GM19351 (cell line): Measurements from ENCODE around the gene MTO1.
"Not testable (repeated sequence)": the region's sequence is repeated elsewhere in the genome, so short reads cannot be mapped to it uniquely, and the experiment has no call there.

Source experiments
- ATAC-seq: cut with Tn5 transposase; IDR thresholded peaks from one replicate; pipeline ENCODE4 v1.9.1; 2021; ENCODE audit warnings: mild to moderate bottlenecking, moderate library complexity; ENCODE audit not compliant: unreplicated experiment

The MTO1 gene

DNA sequence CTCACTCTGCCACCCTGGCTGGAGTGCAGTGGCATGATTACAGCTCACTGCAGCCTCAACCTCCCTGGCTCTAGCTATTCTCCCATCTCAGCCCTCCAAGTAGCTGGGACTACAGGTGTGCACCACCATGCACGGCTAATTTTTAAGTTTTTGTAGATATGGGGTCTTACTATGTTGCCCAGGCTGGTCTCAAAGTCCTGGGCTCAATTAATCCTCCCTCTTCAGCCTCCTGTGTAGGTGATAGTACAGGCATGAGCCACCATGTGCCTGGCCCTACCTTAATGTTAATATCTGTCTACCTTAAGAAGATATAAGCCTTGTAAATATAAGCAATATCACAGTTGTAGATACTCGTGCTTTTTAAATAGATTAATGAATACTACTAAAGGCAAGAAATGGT lies 42.6 kb downstream of the MTO1 start:
- no peak for ATAC-seq

DNA sequence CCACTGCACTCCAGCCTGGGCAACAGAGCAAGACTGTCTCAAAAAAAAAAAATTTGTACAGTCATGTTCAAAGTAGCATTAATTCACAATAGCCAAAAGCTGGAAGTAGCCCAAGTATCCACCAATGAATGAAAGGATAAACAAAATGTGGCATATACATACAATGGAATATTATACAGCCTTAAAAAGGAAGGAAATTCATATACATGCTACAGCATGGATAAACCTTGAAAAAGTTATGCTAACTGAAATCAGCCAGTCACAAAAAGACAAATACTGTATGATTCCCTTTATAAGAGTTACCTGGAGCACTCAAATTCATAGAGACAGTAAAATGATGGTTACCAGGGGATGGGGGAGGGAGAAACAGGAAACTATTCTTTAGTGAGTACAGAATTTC lies 43.6 kb downstream of the MTO1 start:
- no peak for ATAC-seq

DNA sequence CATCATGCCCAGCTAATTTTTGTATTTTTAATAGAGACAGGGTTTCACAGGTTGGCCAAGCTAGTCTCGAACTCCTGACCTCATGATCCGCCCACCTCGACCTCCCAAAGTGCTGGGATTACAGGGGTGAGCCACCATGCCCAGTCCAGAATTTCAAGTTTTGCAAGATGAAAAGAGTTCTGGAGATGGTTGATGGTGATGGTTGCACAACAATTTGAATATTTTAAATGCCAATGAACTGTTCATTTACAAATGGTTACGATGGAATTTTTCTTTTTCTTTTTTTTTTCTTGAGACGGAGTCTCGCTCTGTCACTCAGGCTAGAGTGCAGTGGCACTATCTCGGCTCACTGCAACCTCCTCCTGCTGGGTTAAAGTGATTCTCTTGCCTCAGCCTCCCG lies 44.2 kb downstream of the MTO1 start:
- not testable (repeated sequence) for ATAC-seq

DNA sequence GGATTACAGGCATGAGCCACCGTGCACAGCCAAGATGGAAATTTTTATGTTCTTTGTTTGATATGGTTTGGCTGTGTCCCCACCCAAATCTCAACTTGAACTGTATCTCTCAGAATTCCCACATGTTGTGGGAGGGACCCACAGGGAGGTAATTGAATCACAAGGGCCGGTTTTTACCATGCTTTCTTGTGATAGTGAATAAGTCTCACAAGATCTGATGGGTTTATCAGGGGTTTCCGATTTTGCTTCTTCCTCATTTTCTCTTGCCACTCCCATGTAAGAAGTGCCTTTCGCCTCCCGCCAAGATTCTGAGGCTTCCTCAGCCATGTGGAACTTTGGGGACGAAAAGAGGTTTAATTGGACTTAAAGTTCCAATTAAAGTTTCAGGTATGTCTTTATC lies 44.7 kb downstream of the MTO1 start:
- no peak for ATAC-seq

DNA sequence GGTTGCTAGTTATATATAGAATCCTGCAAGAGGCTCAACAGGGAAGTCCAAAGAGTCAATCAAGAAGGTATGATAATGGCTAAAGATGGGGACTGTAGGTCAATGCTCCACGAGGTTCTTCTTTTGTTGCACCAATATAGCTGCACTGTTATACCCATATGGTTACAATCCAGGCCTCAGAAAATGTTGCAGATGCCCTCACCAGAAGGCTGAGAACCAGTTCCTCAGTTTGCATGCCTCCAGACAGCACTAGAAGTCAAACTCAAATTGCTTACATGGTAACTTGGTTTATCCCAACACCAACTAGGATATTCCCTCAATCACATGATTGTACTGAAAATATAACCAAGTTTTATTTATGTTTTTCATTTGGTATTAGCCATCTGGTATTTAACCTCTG lies 47.2 kb downstream of the MTO1 start:
- no peak for ATAC-seq

DNA sequence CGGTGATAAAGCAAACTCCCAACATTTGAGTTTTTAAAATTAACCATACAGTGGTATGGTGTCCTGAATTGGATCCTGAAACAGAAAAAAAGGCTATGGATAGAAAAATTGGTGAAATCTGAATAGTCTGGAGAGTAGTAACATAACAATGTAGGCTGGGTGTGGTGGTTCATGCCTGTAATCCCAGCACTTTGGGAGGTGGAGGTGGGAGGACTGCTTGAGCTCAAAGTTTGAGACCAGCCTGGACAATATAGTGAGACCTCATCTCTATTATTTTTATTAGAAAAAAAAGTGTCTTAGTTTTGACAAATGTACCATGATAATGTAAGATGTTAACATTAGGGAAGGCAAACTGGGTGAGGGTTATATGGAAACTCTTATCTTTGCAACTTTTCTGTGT lies 48.3 kb downstream of the MTO1 start:
- no peak for ATAC-seq

DNA sequence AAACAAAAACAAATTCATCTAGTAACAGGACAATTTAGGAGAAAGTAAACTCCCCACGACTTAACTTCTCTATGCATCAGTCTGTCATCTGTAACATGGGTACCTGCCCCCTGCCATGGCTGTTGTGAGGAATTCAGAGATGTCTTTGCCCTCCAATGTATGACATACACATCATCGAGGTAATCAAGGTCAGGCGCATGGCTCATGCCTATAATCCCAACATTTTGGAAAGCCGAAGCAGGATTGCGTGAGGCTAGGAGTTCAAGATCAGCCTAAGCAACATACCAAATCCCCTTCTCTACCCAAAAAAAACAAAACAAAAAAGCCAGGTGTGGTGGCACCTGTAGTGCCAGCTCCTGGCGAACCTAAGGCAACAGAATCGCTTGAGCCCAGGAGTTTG lies 50.3 kb downstream of the MTO1 start:
- ATAC-seq: no peak

DNA sequence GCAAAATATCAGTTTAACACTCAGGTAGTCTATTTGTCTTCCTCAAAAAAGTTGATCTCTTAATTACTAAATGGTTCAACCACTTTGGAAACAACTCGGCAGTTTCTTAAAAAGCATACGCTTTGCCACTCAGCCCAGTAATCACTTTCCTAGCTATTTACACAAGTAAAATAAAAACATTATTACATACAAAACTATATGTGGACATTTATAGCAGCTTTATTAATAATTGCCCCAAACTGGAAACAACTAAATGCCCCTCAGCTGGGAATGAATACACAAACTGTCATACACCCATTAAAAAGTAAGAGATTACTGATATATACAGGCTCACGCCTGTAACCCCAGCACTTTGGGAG lies 51.9 kb downstream of the MTO1 start:
- ATAC-seq: no peak

DNA sequence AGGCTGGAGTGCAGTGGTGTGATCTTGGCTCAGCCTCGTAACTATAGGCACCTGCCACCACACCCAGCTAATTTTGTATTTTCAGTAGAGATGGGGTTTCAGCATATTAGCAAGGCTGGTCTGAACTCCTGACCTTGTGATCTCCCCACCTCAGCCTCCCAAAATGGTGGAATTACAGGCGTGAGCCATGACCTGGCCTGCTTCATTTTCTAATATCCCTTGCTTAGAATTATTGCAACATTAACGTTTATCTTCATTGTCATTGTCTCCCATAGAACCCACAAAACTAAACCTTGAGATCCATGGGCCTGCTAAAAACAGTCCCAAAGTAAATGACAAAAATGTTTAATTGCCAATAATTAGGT lies 53.2 kb downstream of the MTO1 start:
- peak; percentile 26 for ATAC-seq

DNA sequence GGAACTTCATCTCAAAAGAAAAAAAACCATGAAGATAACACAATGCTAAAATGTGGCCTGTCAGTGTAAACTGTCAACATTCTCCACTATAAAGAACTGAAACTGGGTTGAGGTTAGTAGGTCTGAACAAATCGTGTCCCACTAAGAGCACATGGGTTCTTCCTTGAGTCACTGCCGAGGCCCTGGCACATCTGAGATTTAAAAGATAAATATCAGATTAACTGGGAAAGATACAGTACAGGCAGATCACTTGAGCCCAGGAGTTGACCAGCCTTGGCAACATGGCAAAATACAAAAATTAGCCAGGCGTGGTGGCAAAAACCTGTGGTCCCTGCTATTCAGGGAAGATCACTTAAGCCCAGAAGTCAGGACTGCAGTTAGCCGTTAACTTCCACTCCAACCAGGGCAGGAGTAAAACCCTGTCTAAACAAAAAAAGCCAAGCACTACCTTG lies 53.7 kb downstream of the MTO1 start:
- peak; percentile 54 for ATAC-seq

DNA sequence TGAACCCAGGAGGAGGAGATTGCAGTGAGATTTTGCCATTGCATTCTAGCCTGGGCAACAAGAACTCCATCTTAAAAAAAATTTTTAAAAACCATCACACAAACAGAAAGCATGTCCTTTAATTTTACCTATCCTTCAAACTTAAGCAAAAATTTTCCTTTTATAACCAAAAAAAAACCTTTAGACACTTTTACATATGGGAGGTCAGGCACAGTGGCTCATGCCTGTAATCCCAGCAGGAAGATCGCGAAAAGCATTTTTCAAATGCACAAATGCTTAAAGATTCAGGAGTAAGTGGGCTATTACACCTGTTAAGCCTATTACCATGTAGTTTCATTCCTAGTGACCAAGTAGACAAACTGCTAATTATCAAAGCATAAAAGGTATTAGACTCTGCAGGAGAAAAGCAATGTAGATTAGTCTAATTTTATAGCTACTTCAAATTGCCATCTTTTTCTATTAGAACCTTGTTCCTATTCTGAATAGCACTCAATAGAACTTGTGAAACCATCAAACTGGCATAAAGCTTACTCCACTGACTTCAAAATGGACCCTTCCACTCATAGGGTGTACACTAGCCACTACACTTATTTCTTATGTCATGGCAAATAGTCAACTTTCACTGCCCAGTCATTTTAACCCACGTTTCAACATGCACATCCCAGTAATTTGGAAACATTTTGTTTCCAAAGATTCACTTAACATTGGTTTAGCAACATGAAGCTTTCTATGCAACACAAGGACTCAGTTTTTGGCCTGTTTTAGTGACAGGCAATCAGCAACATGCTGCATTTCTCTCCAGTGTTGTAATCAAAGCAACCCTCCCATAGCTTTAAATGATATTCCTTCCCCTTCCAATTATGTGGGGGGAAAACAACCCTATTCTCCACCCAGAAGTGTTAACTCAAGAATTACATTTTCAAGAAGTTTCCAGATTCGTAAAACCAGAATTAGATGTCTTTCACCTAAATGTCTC lies 55.3 kb downstream of the MTO1 start:
- no peak for ATAC-seq

DNA sequence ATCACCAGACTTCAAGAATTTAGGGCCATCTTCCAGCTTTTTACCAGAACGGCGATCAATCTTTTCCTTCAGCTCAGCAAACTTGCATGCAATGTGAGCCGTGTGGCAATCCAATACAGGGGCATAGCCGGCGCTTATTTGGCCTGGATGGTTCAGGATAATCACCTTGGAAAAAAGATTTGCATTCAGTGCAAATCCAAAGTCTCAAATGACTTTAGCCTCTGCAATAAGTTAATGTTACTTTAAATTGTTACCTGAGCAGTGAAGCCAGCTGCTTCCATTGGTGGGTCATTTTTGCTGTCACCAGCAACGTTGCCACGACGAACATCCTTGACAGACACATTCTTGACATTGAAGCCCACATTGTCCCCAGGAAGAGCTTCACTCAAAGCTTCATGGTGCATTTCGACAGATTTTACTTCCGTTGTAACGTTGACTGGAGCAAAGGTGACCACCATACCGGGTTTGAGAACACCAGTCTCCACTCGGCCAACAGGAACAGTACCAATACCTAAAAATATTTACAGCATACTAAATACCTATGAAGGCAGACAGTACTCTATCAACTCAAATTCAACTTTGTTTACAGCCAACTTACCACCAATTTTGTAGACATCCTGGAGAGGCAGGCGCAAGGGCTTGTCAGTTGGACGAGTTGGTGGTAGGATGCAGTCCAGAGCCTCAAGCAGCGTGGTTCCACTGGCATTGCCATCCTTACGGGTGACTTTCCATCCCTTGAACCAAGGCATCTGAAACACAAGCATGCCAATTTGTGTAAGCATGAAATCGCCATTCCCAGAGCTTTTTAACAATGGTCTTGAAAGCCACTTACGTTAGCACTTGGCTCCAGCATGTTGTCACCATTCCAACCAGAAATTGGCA lies 56.8 kb downstream of the MTO1 start:
- not testable (repeated sequence) for ATAC-seq

DNA sequence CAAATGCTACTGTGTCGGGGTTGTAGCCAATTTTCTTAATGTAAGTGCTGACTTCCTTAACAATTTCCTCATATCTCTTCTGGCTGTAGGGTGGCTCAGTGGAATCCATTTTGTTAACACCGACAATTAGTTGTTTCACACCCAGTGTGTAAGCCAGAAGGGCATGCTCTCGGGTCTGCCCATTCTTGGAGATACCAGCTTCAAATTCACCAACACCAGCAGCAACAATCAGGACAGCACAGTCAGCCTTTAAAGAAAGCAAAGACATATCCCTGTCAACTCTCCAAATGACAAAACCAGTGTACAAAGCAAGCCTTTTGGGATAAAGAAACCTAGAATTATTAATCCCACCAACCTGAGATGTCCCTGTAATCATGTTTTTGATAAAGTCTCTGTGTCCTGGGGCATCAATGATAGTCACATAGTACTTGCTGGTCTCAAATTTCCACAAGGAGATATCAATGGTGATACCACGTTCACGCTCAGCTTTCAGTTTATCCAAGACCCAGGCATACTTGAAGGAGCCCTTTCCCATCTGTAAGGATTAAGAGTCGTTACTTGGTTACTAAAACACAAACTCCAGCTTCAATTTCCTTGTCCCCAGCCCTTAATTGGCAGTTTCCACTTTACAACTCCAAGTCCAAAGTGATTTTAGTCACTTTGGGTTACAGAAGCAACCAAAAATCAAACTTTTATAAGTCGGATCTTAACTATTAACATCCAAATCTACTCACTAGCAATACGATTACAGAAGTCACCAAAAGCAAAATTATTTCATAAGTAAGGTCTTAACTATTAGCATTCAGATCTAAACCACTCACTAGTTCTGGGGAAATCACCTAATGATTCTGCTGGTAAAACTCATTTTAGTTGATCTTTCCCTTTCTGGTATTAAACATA lies 57.7 kb downstream of the MTO1 start:
- not testable (repeated sequence) for ATAC-seq

DNA sequence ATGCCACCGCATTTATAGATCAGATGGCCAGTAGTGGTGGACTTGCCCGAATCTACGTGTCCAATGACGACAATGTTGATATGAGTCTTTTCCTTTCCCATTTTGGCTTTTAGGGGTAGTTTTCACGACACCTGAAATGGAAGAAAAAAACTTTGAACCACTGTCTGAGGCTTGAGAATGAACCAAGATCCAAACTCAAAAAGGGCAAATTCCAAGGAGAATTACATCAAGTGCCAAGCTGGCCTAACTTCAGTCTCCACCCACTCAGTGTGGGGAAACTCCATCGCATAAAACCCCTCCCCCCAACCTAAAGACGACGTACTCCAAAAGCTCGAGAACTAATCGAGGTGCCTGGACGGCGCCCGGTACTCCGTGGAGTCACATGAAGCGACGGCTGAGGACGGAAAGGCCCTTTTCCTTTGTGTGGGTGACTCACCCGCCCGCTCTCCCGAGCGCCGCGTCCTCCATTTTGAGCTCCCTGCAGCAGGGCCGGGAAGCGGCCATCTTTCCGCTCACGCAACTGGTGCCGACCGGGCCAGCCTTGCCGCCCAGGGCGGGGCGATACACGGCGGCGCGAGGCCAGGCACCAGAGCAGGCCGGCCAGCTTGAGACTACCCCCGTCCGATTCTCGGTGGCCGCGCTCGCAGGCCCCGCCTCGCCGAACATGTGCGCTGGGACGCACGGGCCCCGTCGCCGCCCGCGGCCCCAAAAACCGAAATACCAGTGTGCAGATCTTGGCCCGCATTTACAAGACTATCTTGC lies 58.6 kb downstream of the MTO1 start:
- no peak for ATAC-seq

DNA sequence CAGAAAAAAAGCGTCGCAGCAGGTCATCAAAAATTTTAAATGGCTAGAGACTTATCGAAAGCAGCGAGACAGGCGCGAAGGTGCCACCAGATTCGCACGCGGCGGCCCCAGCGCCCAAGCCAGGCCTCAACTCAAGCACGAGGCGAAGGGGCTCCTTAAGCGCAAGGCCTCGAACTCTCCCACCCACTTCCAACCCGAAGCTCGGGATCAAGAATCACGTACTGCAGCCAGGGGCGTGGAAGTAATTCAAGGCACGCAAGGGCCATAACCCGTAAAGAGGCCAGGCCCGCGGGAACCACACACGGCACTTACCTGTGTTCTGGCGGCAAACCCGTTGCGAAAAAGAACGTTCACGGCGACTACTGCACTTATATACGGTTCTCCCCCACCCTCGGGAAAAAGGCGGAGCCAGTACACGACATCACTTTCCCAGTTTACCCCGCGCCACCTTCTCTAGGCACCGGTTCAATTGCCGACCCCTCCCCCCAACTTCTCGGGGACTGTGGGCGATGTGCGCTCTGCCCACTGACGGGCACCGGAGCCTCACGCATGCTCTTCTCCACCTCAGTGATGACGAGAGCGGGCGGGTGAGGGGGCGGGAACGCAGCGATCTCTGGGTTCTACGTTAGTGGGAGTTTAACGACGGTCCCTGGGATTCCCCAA lies 59.3 kb downstream of the MTO1 start, which contains the start of gene EEF1A1:
EEF1A1 (minus strand) TSS at position 345 of the 663 bp plus-strand sequence. CDS start 1,006 bp downstream, outside the sequence.
- peak; percentile 54 for ATAC-seq

DNA sequence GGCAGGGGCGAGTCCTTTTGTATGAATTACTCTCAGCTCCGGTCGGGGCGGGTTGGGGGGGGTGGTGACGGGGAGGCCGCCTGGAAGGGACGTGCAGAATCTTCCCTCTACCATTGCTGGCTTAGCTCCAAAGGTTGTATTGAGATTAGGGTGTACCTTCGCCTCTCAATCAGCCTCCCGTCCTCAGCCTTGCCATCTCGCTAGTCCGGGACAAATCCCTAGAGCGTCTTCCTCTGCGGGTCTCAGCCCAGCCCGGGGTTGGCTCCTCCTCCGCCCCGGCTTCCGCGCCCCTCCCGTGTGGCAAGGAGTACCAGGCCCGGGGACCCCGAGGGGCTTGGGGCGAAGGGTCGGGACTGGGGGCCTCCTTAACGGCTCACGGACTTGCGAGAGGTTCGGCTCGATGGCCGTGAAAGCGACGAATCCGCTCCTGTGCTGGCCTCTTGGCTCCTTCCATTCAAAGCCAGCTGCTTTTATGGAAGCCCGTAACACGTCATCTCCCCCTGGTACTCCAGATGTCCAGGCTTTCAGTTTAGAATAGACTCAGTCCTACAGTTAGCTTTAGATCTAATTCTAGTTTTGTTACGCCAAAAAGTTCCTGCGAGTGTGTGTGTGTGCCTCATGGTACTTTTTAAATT lies 59.9 kb downstream of the MTO1 start:
- peak; percentile 27 for ATAC-seq

DNA sequence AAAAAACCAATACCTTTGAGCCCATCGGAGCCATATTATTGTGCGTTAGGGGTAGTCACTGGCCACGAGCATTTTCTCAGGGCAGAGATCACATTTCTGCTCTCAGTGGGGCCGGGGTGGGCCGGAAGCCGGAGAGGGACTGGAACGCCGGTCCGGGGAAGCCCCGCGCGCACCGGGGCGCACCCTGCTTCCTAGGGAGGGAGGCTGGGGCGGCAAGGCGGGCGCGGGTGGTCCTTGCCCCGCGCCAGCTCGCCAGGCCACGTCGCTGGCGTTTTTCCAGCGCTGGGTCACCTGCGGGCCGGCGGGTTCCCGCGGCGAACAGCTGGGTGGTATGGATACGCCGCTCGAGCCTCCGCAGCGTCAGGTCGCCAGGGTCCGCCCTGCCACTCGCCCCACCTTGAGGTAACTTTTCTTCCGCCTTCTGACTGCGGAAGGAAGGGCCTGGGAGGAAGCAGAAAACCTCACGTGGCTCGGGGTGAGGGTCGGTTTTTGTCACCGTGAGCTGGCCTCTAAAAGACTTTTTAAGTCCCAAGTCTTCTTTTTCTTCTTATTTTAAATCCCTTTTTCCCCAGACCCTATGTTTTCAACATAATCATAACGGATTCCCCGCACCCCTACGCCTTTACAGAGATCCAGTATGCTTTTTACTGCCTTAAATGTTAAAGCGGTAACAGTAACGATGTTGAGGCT lies 62.0 kb downstream of the MTO1 start:
- peak; percentile 56 for ATAC-seq
